Activated T-cell treated with anti-CD3 and anti-CD28 coated beads for 1 hour (primary cell): Measurements from ENCODE around the gene PUS3.

Experiments
- DNase-seq: peaks from one replicate; pipeline ENCODE4 v3.0.0-alpha.2; 2020; ENCODE audit warnings: low read depth

Gene PUS3, protein sequence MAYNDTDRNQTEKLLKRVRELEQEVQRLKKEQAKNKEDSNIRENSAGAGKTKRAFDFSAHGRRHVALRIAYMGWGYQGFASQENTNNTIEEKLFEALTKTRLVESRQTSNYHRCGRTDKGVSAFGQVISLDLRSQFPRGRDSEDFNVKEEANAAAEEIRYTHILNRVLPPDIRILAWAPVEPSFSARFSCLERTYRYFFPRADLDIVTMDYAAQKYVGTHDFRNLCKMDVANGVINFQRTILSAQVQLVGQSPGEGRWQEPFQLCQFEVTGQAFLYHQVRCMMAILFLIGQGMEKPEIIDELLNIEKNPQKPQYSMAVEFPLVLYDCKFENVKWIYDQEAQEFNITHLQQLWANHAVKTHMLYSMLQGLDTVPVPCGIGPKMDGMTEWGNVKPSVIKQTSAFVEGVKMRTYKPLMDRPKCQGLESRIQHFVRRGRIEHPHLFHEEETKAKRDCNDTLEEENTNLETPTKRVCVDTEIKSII

DNA sequence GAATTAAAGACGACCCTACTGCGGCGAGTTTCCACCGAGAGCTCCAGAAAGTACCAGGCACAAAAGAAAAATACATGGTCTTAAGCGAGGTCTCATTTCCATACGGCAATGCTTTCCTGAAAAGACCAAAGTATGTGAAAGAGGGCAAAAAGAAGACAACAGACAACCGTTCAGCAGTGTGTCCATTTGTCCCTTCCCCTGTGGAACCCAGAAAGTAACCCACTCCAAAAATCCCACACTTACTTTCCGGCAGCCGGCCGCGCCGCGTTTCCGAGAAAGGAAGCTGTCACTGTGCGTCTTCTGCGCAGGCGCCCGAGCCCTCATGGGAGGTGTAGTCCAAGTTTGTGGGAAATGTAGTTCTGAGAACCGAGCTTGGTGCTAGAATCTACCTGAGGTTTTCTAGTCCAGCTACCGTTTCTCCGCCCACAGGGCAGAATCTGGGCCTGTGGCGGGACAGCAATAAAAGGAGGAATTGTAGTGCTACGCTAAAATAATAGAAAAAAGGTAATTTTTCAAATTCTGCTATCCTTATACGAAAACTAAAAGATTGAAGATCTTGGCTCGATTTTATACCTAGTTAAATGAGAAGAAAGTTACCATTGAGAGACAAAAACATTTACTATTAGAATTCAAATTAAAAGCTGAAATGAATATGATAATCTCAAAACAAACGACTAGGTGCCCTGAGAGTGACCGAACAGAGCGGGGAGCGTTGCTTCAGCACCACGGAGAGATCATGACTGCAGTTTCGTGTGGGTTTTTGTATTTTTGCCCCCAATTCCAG is at the start of gene PUS3:
TSS of gene PUS3 (minus strand) at position 280 of the 784 bp plus-strand sequence. CDS start 6,922 bp downstream, outside the sequence.
- DNase-seq = peak; percentile 86

GRCh38 chr11:125952559-125952958 is 49.6 kb upstream of the PUS3 start:
- DNase-seq = no peak

- no peak for DNase-seq
Measured at GRCh38 chr11:125951731-125952130, 48.7 kb upstream of the PUS3 start.

- DNase-seq = no peak
Measured at GRCh38 chr11:125950696-125951651, 48.0 kb upstream of the PUS3 start.

GRCh38 chr11:125950178-125950490 is 47.1 kb upstream of the PUS3 start:
- no peak for DNase-seq

DNA sequence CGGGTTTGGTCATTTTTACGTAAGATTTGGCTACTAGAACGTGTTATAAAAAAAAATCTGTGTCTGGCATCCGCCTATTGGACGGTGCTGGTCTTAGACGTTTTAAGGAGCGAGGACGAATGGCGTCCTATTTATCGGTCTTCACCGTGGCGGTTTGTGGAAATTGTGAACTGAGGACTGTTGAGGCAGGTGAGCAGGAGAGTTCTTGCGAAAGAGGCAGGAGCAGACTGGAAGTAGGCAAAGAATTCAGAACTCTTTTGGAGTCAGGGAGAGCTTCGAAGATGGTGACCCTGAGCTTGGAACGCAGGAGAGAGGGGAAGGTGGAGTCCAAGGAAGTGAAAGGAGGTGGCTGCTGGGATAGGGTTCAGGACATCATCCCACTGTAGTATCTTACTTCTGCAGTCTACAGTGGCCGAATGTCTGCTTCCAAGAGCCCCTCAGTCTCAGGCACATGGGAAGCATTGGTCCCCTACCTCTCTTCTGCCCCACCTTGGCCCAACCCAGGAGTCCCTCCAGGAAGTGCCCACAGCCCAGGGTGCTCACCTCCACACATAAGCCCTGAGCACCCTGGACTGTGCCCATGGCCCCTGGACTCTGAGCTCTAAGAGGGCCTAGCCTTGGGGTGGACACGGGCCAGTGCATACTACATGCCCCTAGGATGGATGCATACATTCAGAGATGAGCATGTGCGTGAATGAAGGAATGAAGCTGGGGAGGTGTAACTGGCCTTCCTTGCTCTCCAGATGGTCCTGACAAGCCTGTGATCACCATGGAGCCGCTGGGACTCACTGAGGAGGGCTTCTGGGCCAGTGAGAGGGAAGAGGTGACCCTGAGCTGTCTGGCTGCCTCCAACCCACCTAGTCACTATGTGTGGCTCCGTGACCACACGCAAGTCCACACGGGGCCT is 46.5 kb upstream of the PUS3 start:
- no peak for DNase-seq

- DNase-seq = no peak
Measured at GRCh38 chr11:125948278-125949051, 45.5 kb upstream of the PUS3 start.

- no peak for DNase-seq
Measured at GRCh38 chr11:125947419-125948277, 44.6 kb upstream of the PUS3 start.

DNA sequence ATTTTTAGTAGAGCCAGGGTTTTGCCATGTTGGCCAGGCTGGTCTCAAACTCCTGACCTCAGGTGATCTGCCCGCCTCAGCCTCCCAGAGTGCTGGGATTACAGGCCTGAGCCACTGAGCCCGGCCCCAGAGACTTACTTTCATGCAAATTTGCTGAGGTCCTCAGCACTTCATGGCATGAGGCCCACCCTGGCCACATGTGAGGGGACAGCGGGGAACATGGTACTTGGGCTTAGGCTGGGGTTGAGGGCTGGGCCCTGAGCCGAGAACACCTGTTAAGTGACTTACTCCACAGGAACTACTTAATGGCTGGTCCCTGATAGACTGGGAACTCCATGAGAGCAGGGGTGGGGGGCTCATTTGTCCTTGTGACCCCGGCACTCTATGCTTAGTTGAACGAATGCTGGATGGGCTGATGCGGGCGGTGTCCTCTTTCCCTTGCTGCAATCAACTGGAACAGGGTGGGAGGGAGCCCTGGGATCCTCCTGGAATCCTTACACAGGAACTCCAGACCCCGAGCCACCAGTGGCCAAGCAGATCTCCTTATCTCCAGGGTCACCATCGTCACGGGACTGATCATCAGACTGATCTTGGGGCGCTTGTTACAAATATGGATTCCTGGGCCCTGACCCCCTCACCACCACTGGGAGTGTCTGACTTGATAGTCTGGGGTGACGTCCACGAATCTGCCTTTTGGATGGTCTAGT is 43.9 kb upstream of the PUS3 start:
- no peak for DNase-seq

- DNase-seq = no peak
Measured at GRCh38 chr11:125945797-125946520, 43.0 kb upstream of the PUS3 start, which contains the start of gene VSIG10L2. Gene VSIG10L2 (plus strand): TSS chr11:125946044. CDS start chr11:125946056, 12 bp downstream.

- DNase-seq = no peak
Measured at GRCh38 chr11:125945011-125945796, 42.2 kb upstream of the PUS3 start.

GRCh38 chr11:125944350-125945010 is 41.5 kb upstream of the PUS3 start:
- DNase-seq = no peak

DNA sequence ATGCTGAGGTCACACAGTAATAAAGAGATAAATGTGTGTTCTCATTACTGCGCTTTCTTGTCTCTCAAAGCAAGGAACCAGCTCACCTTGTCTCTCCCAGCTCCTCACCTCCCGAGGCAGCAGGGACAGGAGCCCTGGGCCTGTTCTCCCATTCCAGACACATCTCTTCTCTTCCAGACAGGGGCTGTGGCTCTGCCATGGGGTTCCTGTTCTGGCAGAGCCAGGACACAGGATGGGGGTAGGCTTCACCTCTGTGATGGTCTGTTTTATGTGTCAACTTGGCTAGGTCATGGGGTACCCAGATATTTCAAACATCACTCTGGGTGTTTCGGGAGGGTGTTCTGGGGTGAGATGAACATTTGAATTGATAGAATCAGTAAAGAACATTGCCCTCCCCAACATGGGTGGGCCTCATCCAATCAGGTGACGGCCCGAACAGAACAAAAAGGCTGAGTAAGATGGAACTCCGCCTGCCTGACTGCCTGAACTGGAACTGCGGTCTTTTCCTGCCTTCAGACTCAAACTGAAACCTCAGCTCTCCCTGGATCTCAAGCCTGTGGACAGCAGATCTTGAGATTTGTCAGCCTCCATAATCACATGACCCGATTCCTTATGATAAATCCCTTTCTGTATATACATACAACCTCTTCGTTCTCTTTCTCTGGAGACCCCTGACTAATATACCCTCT is 40.8 kb upstream of the PUS3 start:
- DNase-seq = no peak

- no peak for DNase-seq
Measured at GRCh38 chr11:125942771-125943428, 39.9 kb upstream of the PUS3 start.
